Jurkat, Clone E6-1 (cell line): Measurements from ENCODE around the gene USP32. TPM values are rescaled to one million over a fixed set of nuclear protein-coding genes. Genes with fewer than 3 reads are reported as not detected.
A peak's percentile ranks its signal among the peaks of the same experiment; 100 is the strongest.
"Not testable (repeated sequence)": the region's sequence is repeated elsewhere in the genome, so short reads cannot be mapped to it uniquely, and the experiment has no call there.

Experiments used
- DNase-seq: peaks from one replicate; pipeline ENCODE4 v3.0.0-alpha.2; 2011; ENCODE audit warnings: low read depth, low spot score
- H3K4me3 ChIP-seq: 2 replicates; pipeline ENCODE4 v1.5.1; 2011; ENCODE audit warnings: mild to moderate bottlenecking, low read length, control low read depth, moderate library complexity
- polyA plus RNA-seq: library from polyadenylated mRNA; unstranded; fragments of >200 nt; gene quantifications from one replicate; pipeline ENCODE4 v1.2.1, GENCODE V29; 2012; ENCODE audit warnings: missing spikeins; ENCODE audit not compliant: insufficient read length, insufficient read depth

The USP32 gene, protein sequence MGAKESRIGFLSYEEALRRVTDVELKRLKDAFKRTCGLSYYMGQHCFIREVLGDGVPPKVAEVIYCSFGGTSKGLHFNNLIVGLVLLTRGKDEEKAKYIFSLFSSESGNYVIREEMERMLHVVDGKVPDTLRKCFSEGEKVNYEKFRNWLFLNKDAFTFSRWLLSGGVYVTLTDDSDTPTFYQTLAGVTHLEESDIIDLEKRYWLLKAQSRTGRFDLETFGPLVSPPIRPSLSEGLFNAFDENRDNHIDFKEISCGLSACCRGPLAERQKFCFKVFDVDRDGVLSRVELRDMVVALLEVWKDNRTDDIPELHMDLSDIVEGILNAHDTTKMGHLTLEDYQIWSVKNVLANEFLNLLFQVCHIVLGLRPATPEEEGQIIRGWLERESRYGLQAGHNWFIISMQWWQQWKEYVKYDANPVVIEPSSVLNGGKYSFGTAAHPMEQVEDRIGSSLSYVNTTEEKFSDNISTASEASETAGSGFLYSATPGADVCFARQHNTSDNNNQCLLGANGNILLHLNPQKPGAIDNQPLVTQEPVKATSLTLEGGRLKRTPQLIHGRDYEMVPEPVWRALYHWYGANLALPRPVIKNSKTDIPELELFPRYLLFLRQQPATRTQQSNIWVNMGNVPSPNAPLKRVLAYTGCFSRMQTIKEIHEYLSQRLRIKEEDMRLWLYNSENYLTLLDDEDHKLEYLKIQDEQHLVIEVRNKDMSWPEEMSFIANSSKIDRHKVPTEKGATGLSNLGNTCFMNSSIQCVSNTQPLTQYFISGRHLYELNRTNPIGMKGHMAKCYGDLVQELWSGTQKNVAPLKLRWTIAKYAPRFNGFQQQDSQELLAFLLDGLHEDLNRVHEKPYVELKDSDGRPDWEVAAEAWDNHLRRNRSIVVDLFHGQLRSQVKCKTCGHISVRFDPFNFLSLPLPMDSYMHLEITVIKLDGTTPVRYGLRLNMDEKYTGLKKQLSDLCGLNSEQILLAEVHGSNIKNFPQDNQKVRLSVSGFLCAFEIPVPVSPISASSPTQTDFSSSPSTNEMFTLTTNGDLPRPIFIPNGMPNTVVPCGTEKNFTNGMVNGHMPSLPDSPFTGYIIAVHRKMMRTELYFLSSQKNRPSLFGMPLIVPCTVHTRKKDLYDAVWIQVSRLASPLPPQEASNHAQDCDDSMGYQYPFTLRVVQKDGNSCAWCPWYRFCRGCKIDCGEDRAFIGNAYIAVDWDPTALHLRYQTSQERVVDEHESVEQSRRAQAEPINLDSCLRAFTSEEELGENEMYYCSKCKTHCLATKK (N-terminal part only)
- polyA plus RNA-seq = 35.0 TPM

DNA sequence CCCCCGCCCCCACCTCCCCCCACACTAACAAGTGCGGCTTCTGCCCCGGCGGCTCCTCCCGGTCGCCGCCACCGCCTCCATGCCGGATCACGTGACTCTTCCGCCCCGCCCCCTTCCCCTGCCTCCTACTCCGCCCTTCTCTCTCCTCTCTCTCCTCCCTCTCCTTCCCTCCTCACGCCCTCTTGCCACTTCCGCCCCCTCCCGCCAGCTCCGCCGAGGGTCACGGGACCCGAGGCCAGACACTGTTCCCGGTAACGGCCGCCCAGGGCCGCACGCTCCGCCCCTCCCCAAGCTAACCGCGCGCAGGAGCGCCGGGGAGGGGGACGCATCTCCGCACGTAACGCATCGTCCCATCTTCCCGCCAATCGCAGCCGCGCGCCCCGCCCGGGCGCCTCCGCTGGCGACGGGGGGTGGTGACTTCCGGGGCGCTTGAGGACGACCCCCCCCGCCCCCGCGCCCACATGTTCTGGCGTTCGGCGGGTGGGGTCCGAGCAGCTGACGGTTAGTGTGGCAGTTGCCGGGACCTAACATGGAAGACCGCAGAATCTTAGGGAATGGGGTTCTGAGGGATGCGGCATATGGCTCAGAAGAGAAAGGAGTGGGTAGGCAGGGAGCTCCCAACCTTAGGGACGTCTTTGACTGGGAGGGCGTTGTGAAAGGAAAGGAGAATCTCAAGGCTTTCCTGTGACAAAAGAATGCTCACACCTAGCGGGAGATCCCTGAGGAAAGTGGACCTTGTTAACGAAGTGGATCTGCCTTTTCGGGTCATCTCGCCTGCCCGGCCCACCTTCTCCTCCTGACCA lies at the start of gene USP32:
Gene USP32, minus strand, starts transcription at position 92 of the 803 bp plus-strand sequence. CDS start 194 bp downstream, outside the sequence.
- peak within 1 kb of the TSS; percentile 95 for H3K4me3 ChIP-seq
- peak; percentile 98 for DNase-seq

DNA sequence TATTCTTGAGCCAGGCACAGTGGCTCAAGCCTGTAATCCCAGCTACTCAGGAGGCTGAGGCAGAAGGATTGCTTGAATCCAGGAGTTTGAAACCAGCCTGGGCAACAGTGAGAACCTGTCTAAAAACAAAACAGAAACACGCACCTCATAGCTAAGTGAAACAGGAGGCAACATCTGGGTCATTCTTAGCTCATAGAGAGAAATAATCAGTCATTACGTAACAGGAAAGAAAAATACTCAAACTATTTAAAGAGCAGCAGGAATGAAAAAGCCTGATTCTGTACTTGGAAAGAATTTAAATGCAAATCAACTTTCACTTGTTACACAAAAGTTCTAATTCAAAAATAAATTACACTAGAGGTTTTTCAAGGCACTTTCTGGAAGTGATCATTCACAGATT lies 47.6 kb upstream of the USP32 start:
- DNase-seq = no peak
- H3K4me3 ChIP-seq = no peak overlapping the region

DNA sequence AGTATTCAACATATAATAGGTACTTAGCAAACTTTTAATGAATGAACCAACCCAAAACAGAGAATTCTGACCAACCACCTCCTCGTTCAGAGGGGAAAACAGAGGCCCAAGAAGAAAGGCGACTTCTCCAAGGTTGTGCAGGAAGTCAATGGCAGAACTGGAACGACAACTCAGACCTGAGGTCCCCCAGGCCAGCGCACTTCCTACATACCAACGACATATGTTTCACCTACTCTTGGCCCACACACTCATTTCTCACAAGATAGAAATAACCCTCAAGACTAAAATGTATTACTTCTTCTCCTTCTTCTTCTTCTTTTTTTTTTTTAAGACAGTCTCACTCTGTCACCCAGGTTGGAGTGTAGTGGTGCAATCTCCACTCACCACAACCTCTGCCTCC lies 44.7 kb upstream of the USP32 start:
- H3K4me3 ChIP-seq = no peak overlapping the region
- no peak for DNase-seq

DNA sequence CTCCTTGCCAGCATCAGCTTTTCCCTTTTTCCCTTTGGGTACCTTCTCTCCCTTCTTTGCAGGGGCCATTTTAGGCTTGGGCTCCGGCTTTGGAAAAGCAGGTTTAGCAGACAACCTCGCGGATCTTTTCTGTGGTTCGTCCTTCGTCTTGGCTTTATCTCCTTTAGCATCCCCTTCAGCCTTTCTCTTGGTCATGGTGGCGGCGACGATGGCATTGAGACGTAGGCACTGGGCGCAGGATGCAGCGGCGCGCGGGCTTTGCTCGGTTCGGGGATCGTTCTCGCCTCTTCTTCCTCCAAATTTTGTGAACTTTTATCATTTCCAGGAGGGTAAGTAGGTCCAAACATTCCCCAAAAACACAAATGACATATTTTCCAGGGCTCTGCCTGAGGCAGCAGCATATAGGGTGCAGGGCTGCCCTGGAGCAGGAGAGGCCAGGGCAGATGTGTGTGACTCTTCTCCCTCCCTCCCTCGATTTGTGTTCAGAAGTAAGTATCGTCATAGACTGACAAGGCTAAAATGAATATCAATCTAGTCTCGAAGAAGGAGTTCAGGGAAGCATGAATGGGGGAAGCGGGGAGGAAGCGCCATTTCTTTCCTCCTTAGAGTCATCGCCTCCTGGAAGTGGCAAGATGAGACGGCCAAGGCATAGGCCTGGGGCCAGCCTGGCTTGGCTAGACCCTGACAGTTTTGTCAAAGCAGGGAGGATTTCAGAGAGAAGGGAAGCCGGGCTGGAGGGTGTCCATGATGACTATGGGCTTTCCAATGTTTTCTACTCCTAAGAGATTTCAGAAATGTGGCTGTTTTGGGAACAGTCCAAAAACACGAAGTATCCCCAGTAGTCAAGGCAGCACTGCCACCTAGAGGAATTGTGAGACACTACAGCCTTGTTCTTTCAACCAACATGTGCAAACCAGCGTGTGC lies 43.6 kb upstream of the USP32 start:
- DNase-seq = peak; percentile 59
- no peak overlapping the region for H3K4me3 ChIP-seq

DNA sequence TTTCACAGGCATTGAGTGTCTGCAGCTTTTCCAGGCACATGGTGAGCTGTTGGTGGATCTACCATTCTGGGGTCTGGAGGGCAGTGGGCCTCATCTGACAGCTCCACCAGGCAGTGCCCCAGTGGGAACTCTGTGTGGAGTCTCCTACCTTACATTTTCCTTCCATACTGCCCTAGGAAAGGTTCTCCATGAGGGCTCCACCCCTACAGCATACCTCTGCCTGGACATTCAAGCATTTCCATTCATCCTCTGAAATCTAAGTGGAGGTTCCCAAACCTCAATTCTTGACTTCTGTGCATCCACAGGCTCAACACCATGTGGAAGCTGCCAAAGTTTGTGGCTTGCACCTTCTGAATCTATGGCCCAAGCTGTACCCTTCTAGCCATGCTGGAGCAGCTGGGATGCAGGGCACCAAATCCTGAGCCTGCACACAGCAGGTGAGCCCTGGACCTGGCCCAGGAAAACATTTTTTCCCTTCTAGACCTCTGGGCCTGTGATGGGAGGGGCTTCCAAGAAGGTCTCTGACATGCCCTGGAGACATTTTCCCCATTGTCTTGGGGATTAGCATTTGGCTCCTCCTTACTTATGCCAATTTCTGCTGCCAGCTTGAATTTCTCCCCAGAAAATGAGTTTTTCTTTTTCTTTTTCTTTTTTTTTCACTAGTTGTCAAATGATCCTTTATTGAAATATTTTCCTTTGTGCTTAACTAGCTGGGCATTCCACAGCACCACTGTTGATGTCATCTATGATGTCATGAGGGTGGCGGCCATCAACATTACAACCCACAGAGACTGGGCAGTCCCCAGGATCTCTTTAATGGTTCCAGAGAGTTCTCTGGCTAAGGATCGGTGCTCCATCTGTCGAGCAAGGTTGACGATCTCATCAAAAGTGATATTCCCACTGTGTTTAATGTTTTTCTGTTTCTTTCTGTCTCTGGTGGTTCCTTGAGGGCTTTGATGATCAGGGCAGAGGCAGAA lies 41.4 kb upstream of the USP32 start:
- DNase-seq, H3K4me3 ChIP-seq: not testable (repeated sequence)

DNA sequence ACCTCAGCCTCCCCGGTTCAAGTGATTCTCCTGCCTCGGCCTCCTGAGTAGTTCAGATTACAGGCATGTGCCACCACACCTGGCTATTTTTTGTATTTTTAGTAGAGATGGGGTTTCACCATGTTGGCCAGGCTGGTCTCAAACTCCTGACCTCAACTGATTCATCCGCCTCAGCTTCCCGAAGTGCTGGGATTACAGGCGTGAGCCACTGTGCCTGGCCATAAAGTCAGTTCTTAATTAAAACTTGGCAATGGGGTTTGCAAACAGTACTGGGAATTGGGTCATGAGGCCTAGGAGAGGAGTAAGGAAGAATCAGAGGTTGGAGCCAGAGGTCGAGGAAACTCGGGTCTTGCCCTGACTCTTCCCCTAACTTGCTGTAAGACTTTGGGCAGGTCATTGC lies 38.6 kb upstream of the USP32 start:
- not testable (repeated sequence) for DNase-seq, H3K4me3 ChIP-seq

DNA sequence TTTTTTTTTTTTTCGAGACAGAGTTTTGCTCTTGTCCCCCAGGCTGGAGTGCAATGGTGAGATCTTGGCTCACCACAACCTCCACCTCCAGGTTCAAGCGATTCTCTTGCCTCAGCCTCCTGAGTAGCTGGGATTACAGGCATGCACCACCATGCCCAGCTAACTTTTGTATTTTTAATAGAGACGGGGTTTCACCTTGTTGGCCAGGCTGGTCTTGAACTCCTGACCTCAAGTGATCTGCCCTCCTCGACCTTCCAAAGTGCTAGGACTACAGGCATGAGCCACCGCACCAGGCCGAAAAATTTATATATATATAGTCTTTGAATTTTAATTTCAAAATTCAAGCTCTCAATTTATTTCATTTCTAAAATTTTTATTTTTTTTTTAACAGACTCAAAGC lies 36.6 kb upstream of the USP32 start:
- not testable (repeated sequence) for DNase-seq, H3K4me3 ChIP-seq

DNA sequence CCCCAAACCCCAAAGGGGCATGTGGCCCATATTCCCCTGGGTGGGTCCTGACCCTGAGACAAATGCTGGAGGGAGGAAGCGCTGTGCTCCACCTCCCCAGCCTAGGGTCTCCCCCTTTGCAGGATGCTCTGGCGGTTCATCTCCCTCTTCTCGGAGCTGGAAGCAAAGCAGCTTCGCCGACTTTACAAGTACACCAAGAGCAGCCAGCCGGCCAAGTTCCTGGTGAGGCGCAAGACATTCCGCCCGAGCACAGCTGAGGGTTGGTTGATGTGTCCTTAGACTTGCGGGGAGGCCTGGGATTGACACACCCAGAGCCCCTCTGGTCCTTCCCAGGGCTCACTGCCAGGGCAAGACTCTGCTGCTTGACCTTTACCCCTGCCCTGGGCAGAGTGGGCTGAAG lies 34.7 kb upstream of the USP32 start:
- H3K4me3 ChIP-seq = no peak overlapping the region
- DNase-seq = no peak

DNA sequence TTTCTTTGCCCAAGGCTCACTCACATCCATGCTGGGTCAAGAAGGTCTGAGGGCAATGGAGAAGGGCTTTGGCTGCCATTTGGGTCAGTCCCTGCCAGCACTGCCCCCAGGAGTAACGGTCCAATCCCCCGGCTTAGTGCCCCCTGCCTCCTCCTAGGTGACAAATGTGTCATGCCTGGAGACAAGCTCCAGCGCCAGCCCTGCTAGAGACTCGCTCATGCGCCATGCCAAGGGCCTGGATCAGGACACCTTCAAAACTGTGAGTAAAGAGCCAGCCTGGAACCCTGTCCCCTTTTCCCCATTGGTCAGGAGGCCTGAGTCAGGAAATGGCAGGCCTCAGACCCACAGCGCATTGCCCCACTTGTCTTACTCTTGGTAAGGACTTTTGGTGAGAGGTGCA lies 33.7 kb upstream of the USP32 start:
- DNase-seq = no peak

DNA sequence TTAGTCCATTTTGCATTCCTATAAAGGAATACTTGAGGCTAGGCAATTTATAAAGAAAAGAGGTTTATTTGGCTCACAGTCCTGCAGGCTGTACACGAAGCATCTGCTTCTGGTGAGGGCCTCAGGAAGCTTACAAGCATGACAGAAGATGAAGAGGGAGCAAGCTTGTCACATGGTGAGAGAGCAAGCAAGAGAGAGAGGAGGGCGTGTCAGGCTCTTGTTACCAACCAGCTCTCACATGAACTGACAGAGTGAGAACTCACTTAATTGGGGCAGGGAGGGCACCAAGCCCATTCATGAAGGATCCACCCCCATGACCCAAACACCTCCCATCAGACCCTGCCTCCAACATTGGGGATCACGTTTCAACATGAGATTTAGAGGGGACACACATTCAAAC lies 31.9 kb upstream of the USP32 start:
- no peak for DNase-seq

More for the DNA sequence above, 33.7 kb upstream of the USP32 start:
- H3K4me3 ChIP-seq = no peak overlapping the region

DNA sequence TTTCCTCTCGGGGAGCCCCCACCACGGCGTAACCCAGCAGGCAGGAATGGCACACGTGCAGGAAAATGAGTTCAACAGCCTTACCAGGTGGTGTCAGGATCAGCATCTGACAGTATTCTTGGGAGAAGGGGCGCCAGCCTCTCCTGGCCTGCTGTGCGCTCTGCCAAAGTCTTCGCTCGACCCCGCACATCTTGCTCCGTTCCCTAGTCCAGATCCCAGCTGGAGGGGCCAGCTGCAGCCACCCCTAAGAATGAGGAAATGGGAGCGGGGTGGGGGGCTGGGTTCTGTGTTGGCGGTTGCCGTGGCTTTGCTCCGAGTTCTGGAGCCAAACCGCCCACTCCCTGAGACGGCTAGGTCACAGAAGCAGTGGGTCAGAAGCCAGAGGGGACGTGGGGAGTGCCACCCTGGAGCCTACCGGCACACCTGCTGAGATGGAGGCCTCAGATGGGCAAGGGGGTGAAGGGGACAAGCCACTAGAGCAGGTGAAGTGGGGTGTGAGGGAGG lies 30.3 kb upstream of the USP32 start, which contains the start of gene CHCT1:
Gene CHCT1, plus strand, starts transcription at position 328 of the 504 bp plus-strand sequence. Its CDS starts 104 bp downstream, at position 432.
- DNase-seq = no peak
- peak within 1 kb of the TSS; percentile 31 for H3K4me3 ChIP-seq

More for the DNA sequence above, 31.9 kb upstream of the USP32 start:
- no peak overlapping the region for H3K4me3 ChIP-seq

DNA sequence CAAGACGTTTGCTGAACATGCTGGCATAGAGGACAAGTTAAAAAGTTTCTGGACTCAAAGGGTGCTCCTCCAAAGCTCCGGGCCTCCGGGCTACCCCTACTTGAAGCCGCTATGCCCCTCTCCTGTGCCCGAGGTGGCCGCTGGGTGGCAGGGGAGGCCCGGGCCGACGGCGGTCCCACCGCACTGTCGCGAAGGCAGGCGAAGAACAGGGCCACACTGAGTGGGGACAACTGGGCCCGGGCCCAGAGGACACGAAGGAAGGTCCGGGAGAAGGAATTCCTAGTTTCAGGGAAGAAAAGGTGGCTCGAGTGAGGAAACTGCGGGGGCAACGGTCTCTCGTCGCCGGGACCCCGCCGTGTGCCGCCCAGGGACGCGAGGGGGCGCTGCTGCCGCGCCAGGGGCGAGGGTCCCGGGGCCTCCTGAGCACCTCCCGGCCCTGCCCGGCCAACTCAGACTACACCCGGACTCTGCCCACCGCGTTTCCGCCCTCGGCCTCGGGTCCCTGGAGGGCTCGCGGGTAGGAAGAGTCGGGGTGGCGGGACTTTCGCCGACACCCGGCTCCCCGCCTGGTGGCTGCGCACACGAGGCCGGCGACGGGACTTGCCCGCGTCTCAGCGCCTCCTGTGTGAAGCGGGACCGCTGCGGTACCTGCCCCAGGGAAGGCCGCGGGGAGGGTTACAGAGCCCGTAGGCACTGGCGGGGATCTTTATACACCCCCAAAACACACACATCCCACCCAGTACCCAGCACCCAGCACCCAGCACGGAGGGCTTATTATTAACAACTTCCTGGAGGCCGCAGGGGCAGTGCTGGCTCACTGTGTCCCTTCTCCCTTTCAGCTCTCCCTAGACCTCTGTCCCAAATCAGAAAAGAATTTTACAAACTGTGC lies 29.6 kb upstream of the USP32 start:
- peak overlapping the region; percentile 31 for H3K4me3 ChIP-seq
- peak; percentile 9 for DNase-seq

DNA sequence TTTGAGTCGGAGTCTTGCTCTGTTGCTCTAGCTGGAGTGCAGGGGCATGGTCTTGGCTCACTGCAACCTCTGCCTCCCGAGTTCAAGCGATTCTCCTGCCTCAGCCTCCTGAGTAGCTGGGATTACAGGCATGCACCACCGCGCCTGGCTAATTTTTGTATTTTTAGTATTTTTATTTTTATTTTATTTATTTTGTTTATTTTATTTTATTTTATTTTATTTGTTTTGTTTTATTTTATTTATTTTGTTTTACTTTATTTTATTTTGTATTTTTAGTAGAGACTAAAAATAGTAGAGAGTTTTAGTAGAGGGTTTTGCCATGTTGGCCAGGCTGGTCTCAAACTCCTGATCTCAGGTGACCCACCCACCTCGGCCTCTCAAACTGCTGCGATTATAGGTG lies 27.9 kb upstream of the USP32 start:
- not testable (repeated sequence) for H3K4me3 ChIP-seq, DNase-seq

DNA sequence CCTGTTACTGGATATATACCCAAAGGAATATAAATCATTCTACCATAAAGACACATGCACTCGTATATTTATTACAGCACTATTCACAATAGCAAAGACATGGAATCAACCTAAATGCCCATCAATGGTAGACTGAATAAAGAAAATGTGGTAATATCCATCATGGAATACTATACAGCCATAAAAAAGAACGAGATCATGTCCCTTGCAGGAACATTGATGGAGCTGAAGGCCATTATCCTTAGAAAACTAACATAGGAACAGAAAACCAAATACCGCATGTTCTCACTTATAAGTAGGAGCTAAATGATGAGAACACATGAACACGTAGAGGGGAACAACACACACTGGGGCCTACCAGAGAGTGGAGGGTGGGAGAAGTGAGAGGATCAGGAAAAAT lies 27.1 kb upstream of the USP32 start:
- H3K4me3 ChIP-seq, DNase-seq: not testable (repeated sequence)

DNA sequence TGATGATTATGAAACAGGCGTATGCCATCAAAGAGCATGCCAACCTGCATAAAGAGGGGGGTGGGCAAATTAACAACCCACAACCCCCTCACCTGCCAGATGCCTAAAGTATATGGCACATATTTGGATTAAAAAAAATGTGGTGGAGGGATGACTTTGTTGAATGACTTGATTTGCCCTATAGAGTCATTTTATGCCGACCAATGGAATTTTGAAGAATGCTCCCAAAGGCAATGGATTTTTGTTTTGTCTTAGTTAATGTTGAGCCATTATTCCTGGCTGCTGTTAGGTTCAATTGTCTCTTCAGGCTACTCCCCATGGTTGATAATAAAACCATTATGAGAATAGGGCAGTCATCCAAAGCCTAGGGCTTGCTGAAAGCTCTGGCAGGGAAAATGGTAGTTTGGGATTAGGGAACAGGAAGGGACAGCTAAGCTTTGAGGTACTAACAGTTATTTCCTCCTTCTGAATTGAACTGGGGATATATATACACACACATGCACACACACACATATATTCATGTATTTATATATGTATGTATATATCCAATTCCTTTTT lies 24.5 kb upstream of the USP32 start:
- H3K4me3 ChIP-seq = no peak overlapping the region
- no peak for DNase-seq
